Stomach (tissue), 9 donors: ENCODE data around the gene NARF. TPM values are rescaled to one million over a fixed set of nuclear protein-coding genes. Genes with fewer than 3 reads are reported as not detected.

Source experiments
- DNase-seq, 2 donors: peaks; one replicate each; pipeline versions ENCODE4 v3.0.0 to v3.0.0-alpha.2; 2013 to 2019
- H3K27ac ChIP-seq, 5 donors: fragments of 200-600 bp in 4 of 5; sonication (generic) in 4 of 5; one replicate each; pipeline ENCODE4 v1.5.1; 2013 to 2019; ENCODE audit warnings: mild to moderate bottlenecking in 1 of 5, moderate library complexity in 1 of 5
- H3K27me3 ChIP-seq, 3 donors: fragments of 200-600 bp; sonication (generic); one replicate each; pipeline ENCODE4 v1.5.1; 2017 to 2019; ENCODE audit warnings: mixed run types in 1 of 3
- H3K36me3 ChIP-seq, 4 donors: fragments of 200-600 bp; sonication (generic); 1 replicate in 3 of 4; 2 replicates in 1 of 4; pipeline ENCODE4 v1.5.1; 2016 to 2019
- H3K4me1 ChIP-seq, 4 donors: fragments of 200-600 bp; sonication (generic); one replicate each; pipeline ENCODE4 v1.5.1; 2016 to 2019
- H3K4me3 ChIP-seq, 4 donors: fragments of 200-600 bp; sonication (generic) in 3 of 4; one replicate each; pipeline ENCODE4 v1.5.1; 2016 to 2019; ENCODE audit warnings: mild to moderate bottlenecking in 1 of 4
- H3K9me3 ChIP-seq, 4 donors: fragments of 200-600 bp; sonication (generic); one replicate each; pipeline ENCODE4 v1.5.1; 2016 to 2019
- CTCF ChIP-seq, 7 experiments: fragments of 450-650 bp in 4 of 7; fragments of 200-600 bp in 3 of 7; sonication (generic) in 3 of 7; IDR thresholded peaks; one replicate each; pipeline ENCODE4 v1.5.1; 2016 to 2019; ENCODE audit warnings: antibody characterized with exemption in 7 of 7, control low read depth in 2 of 7, mild to moderate bottlenecking in 1 of 7
- EP300 ChIP-seq: sonication (generic); formaldehyde crosslinking; IDR thresholded peaks from one replicate; pipeline ENCODE4 v1.6.1; 2017; ENCODE audit warnings: antibody characterized with exemption
- POLR2A ChIP-seq, 4 donors: fragments of 450-650 bp; IDR thresholded peaks; one replicate each; pipeline ENCODE4 v1.6.1; 2016; ENCODE audit warnings: antibody characterized with exemption in 4 of 4, control low read depth in 2 of 4, mild to moderate bottlenecking in 1 of 4, moderate library complexity in 1 of 4
- POLR2AphosphoS5 ChIP-seq, 3 donors: sonication (generic); formaldehyde crosslinking; IDR thresholded peaks; one replicate each; pipeline ENCODE4 v1.6.1; 2016; ENCODE audit warnings: antibody characterized with exemption in 3 of 3
- WGBS, 5 donors: extraction: QIAGEN DNeasy Blood & Tissue Kit in 3 of 5; methylation state at CpG; one replicate each; pipeline versions ENCODE4 v1.1.5 to v1.1.7; 2013 to 2018; 5-methylcytosine and 5-hydroxymethylcytosine counted together
- intact Hi-C: fragments of 100-400 bp; cut with DNase I; formaldehyde crosslinking; loops from one replicate; pipeline ENCODE4 v1.15.1; 2023; ENCODE audit warnings: low total_unique reads
- polyA plus RNA-seq, 3 donors: library from polyadenylated mRNA; stranded (reverse); fragments of 200-250 nt; gene quantifications; one replicate each; pipeline ENCODE4 v1.2.3, GENCODE V29; 2013
- total RNA-seq, 5 donors: library from RNA; depleted of rRNA; stranded (reverse); fragments of >200 nt; gene quantifications; one replicate each; pipeline versions ENCODE4 v1.1.0 to v1.2.3, GENCODE V29; 2014 to 2016
- donor health status: healthy with polysubstance abuse.
- donor health status: Bipolar disorder and iron deficiency.
- donor health status: healthy.

The NARF gene
- total and polyA plus RNA-seq, 8 donors: 29.4 to 83.9 (median 57.4) TPM

DNA sequence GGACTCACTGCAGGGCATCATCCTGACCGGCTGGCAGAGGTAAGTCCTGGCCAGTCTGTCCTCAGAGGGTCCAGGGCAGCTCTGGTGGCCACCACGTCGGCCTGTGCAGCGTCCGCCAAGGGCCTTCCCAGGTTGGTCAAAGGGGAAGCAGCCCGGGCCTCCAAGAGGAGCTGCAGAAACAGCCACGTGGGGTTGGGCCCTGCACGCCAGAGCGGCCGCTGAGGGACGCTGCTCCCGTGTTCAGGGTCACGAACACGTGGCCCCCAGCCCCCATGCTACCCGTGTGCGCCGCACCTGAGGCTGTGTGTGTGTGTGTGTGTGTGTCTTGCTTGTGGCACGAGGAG is 21.2 kb upstream of the NARF start:
- H3K4me3 ChIP-seq: peak overlapping the region in 1 of 4 donors; percentile 3

GRCh38 chr17:82438401-82439193 is 19.9 kb upstream of the NARF start:
- no peak for DNase-seq
- Histone ChIP-seq H3K4me1 (peaks cover 0 to 21% (median 9%) of the 10 kb centered on the region in 4 donors), H3K36me3 (peaks cover 16 to 80% (median 69%) of the 10 kb centered on the region in 4 donors), H3K27me3 (no peaks in the 10 kb centered on the region), H3K4me3 (no peak overlapping the region), H3K27ac (no peak overlapping the region), H3K9me3 (no peaks in the 10 kb centered on the region)
- intact Hi-C loops: no loop called here
- no peak for TF ChIP-seq CTCF (IDR thresholded peaks at IDR 0.05)
- TF ChIP-seq POLR2AphosphoS5 (IDR thresholded peaks at IDR 0.05): no peak
- TF ChIP-seq POLR2A (IDR thresholded peaks at IDR 0.05): no peak
- no peak for TF ChIP-seq EP300
- 83 to 90% (median 84%) methylated on average over 25 to 26 of the region's 26 CpGs for WGBS, 5 donors

More for the DNA sequence above, 21.2 kb upstream of the NARF start:
- intact Hi-C loops: no loop called here
- no peak overlapping the region for H3K27ac ChIP-seq
- 90 to 92% (median 91%) methylated on average over 18 of the region's 18 CpGs; no CpG with 5 or more reads in 1 of the 5 donors for WGBS, 5 donors
- no peak for DNase-seq
- H3K27me3 ChIP-seq: no peaks in the 10 kb centered on the region
- peaks cover 4 to 69% (median 61%) of the 10 kb centered on the region in 4 donors for H3K36me3 ChIP-seq
- no peak for TF ChIP-seq POLR2A (IDR thresholded peaks at IDR 0.05)
- TF ChIP-seq CTCF (IDR thresholded peaks at IDR 0.05): no peak
- no peak for TF ChIP-seq POLR2AphosphoS5 (IDR thresholded peaks at IDR 0.05)
- TF ChIP-seq EP300: no peak
- peaks cover 0 to 21% (median 9%) of the 10 kb centered on the region in 4 donors for H3K4me1 ChIP-seq
- H3K9me3 ChIP-seq: no peaks in the 10 kb centered on the region

DNA sequence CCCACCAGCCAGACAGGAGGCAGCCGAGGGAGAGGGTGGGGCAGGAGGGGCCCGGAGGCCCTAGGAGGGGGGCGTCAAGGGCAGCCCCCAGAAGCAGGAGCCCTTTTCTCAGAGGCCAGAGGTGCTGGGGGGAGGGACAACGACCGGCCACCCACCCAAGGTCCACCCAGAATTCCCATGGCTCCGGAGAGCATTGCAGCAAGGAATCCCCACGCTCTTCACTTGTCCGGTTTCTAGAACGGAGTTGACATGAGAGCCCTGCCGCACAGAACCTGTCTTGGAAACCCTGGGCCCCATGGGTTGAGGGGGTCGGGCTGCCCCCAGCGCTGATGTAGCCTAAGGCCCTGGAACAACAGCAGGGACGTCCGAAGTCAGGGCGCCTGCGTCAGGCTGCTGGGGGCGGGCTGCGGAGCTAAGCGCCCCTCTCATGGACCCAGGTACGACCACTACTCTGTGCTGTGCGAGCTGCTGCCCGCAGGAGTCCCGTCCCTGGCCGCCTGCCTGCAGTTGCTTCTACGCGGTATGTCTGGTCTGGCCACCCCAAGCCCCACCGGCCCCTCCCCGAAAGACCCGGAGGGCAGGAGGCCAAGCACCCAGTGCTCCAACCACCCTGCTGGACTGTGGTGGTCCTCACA is 19.2 kb upstream of the NARF start:
- H3K27ac ChIP-seq: no peak overlapping the region

GRCh38 chr17:82439829-82440365 is 18.6 kb upstream of the NARF start:
- H3K27me3 ChIP-seq: no peaks in the 10 kb centered on the region
- peak overlapping the region in 2 of 5 donors; percentile 53 to 58 for H3K27ac ChIP-seq
- no peak overlapping the region for H3K4me3 ChIP-seq
- intact Hi-C loops: no loop called here
- peaks cover 16 to 87% (median 75%) of the 10 kb centered on the region in 4 donors for H3K36me3 ChIP-seq
- H3K4me1 ChIP-seq: peaks cover 0 to 25% (median 11%) of the 10 kb centered on the region in 4 donors
- no peaks in the 10 kb centered on the region for H3K9me3 ChIP-seq
- no peak for DNase-seq
- 90 to 95% (median 93%) methylated on average over 21 to 34 of the region's 34 CpGs for WGBS, 5 donors
- no peak for TF ChIP-seq EP300
- TF ChIP-seq POLR2AphosphoS5 (IDR thresholded peaks at IDR 0.05): no peak
- no peak for TF ChIP-seq CTCF (IDR thresholded peaks at IDR 0.05)
- TF ChIP-seq POLR2A (IDR thresholded peaks at IDR 0.05): no peak

More for the DNA sequence above, 19.2 kb upstream of the NARF start:
- DNase-seq: no peak
- TF ChIP-seq EP300 (no peak), POLR2A (IDR thresholded peaks at IDR 0.05) (no peak)
- peaks cover 16 to 82% (median 70%) of the 10 kb centered on the region in 4 donors for H3K36me3 ChIP-seq
- H3K4me3 ChIP-seq: no peak overlapping the region
- WGBS, 5 donors: 82 to 89% (median 88%) methylated on average over 9 to 29 of the region's 29 CpGs
- H3K9me3 ChIP-seq: no peaks in the 10 kb centered on the region
- H3K4me1 ChIP-seq: peaks cover 0 to 21% (median 7%) of the 10 kb centered on the region in 4 donors
- intact Hi-C loops: no loop called here
- no peaks in the 10 kb centered on the region for H3K27me3 ChIP-seq
